Medulla oblongata (tissue), 1 donor: Measurements from ENCODE around the gene EXOC4.
A peak's percentile ranks its signal among the peaks of the same experiment; 100 is the strongest.

ENCODE experiments used
- DNase-seq: peaks from one replicate; pipeline ENCODE4 v3.0.0-alpha.2; 2015; ENCODE audit errors: extremely low spot score

The EXOC4 gene

DNA sequence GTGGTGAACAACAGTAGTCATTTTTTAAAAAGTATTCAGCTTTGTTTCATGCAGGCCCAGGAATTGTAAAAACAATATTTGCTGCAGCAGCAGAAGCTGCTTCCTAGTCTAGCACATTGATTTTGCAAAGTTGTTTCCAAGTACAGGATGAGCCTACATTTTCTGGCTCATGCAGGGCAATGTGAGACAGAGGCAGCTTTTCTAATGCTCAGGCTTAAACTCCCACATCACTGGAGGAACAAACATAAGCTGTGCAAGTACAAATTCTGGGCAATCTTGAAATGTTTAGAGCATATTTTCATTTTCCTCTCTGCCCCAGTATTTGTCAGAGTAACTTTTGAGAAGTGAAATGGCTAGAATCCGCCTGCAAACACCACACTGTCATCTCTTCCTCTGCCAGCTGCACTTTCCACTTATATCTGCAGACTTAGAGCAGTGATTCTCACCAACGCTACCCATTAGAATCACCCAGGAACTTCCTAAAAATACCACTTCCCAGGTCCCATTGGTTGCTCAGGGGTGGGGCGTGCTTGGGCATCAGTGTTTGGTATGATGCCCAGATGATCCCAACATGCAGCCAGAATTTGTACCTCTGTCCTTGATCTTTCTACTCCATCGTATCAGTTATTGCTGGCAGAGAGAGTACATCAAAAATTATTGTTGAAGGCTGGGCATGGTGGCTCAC, 570.1 kb downstream of the EXOC4 start:
- DNase-seq = no peak

DNA sequence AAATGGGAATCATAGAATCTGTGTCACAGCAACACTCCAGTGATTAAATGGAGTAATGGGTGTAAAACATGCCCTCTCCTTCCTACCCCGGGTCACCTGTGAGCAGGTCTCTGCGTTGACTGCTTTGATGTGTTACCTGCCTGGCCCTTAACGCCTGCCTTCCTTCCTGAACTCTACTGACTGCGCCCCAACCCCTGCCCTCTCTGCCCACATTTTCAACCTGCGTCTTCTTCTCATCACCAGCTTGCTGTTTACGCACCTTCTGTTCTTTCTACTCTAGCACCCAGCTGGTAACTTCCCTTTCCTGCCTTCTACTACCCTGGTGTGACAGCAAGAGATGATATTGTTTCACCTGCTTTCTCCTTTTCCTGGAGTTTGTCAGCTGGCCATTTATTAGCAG, 571.3 kb downstream of the EXOC4 start:
- no peak for DNase-seq

GRCh38 chr7:133827707-133828623, 575.1 kb downstream of the EXOC4 start:
- no peak for DNase-seq

- DNase-seq = no peak
These were observed 576.0 kb downstream of the EXOC4 start for GRCh38 chr7:133828906-133829305.

DNA sequence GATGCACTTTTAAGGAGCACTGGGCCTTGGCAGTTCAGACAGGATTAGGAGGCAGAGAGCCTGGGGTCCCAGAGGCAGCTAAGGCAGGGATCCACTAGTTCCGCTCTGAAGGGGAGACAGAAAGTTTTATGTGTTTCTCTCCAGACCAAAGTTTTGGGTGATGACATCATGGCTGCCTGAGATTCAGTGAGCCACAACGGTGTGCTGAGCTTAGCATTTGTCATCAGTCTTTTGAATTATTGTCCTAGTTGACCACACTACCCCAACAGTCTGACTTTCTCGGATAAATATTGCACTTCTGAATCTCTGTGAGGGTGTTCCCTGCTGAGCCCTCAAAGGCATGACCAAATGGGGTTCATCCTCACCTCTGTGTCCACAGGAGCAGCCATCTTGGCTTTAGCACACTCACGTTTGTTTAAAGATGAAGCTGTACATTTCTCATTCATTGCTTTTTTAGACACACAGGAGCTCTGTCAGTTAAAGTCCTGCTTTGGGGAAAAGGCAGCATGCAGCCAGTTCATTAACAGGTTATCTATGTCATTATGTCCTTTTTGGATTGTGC, 576.5 kb downstream of the EXOC4 start:
- DNase-seq = no peak

- DNase-seq = no peak
These were observed 577.2 kb downstream of the EXOC4 start for GRCh38 chr7:133830081-133830480.

- DNase-seq = no peak
These were observed 583.8 kb downstream of the EXOC4 start for GRCh38 chr7:133836666-133837065.

GRCh38 chr7:133837224-133837623, 584.3 kb downstream of the EXOC4 start:
- no peak for DNase-seq

DNA sequence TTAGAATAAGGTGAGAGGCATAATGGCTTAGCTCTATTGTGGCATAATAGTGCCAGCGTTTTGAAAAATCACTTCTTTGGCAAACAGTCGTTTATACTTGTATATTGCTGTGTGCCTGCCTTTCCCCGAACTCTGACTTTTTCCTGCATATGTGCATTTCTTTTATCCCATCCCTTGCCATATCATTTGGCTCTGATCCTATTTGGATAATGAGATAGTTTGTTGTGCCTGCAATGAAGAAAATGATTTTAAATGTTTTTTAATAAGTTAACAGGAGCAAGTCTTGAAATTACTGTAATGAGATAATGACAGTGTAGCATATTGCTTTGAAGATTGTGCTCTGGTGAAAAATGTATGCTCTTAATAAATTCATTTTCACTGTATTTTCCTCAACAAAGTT, 586.2 kb downstream of the EXOC4 start:
- DNase-seq = no peak

- no peak for DNase-seq
These were observed 590.5 kb downstream of the EXOC4 start for GRCh38 chr7:133843341-133843740.

- no peak for DNase-seq
These were observed 592.1 kb downstream of the EXOC4 start for GRCh38 chr7:133845005-133845404.

GRCh38 chr7:133846203-133846945, 593.5 kb downstream of the EXOC4 start:
- no peak for DNase-seq

DNA sequence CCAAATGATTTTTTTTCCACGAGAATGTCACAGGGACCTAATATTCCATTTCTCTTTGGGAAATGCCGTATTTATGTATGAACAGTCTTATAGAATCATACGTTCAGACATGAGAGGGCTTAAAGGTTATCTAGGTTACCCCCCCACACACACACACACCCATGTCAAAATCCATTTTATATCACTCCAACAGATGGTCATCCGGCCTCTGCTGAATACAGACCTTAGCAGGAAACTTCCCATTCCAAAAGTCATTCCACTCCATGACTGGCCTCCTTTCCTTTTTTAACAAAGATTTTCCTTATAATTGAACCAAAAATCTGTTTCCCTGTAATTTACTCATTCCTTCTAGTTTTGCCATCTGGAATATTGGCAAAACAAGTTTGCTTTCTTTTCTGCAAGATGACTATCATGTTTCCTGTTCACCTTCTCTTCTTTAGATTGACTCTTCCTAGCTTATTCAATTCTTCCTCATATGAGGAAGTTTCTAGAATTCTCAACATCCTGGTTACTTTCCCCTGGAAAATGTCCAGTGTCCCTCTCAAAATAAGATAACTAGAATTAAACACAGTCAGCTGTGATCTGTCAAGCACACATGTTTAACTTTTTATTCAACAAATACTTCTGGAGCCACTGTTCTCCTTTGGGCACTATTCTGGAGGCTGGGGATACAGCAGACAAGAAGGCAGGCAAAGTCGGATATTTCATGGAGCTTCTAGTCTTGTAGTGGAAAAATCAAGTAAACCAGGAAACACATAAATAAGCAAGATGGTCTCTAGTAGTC, 597.8 kb downstream of the EXOC4 start:
- no peak for DNase-seq

DNA sequence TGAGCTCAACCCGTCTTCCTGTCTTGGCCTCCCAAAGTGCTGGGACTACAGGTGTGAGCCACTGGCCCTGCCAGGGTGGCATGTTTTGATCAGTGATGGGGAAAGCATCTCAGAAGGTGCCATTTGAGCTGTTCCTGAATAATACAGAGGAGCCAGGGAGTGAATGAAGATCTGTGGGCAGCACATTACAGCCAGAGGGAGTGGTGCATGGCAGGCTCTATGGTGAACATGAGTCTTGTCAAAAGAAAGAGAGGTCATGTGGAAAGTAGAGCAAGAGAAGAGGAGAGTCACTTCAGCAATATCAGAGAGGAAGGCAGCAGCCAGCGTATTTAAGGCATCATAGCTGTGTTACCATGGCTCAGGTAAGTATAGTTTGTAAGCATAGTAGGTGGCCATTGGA, 598.5 kb downstream of the EXOC4 start:
- DNase-seq = no peak

- DNase-seq = no peak
These were observed 600.9 kb downstream of the EXOC4 start for GRCh38 chr7:133853706-133854276.

DNA sequence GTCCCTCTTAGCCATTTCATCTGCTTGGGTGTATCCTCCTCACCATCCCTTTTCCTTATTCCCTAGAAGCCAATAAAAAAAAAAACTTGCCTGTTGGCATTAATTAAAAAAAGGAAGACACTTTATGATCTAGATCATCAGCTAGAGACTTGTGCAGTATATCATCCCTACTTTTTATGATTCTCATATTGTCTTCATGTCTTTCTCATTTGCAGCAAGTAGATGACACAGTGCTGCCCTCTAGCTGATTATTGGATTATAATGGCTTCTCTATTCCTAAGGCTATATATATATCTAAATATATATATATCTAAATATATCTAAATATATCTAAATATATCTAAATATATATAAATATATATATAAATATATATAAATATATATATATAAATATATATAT, 601.9 kb downstream of the EXOC4 start:
- DNase-seq = peak; percentile 39

DNA sequence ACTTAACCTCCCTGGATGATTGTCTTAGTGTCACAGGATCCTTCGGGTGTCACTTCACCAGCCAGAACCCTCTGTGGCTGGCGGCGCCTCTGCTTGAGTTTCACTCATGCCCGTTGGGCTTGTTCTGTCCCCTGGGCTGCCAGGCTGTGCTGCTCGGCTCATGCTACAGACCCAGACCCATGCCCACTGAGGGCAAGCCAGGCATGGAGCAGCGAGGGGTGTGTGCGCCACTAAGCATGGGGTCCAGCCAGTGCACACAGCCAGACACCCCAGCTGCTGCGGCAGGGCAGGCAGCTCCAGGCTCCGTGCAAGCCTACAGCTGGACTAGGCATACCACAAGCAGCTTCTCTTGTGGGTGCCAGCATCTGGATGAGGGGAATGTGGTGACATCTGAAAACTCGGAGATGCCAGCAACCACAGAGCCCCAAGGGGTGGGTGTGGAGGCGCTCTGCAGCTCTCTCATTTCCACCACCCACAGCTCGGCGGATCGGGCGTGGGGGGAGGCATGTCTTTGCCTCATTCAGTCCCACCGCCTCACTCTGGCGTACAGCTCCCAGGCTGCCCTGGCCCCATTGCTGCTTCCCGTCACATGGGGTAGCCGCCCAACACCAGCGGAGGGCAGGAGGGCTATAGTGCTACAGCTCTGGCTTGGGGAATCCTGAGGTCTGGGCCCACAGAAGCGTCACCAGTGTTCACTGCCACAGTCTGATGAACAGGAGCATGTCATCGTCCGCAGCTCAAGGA, 604.7 kb downstream of the EXOC4 start:
- no peak for DNase-seq

GRCh38 chr7:133858311-133858710, 605.4 kb downstream of the EXOC4 start:
- no peak for DNase-seq

DNA sequence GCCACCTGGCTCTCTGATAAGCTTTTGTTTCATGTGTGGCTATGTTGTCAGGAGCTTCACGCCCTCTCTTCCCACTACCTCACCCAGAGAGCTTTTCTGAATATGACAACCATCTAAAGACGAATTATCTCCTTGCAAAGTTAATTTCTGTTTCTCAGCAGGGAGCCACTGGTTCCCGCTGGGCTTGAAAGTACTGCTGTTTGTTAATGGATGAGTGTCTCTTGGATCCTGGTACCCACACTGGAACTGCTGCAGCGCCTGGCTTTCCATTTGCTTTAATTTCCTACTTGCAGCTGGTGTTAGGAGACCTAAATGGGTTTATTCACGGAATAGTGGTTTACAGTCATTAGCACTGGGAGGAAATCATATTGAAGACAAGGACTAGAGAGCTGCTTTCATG, 606.4 kb downstream of the EXOC4 start:
- DNase-seq = peak; percentile 47

DNA sequence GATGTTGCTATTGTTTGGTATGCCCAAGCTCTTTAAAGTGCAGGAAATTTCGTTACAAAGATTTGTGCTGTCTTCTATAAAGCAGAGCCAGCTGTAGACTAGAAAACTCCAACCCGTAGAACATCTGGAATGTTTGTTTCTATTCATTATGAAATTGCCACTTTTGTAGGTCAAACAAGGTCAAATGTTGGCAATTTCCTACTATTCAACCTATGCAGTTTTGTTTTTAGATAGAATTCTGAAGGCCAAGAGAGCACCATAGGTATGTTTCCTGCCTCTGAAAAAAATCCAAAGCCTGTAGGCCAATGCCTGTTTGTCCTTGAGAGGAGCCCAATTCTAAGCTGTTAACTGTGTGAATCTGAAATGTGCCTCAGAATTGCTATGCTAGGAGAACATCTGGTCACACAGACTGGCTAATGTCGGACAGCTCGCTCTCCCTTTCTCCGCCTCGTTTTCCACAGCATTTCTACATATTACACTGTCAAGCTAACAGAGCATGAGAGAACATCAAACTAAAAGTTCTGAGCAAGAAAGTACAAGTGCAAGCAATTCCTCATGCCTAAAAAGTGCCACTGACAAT, 607.1 kb downstream of the EXOC4 start:
- DNase-seq = no peak
